B cell (primary cell): ENCODE data around the gene ATP8A2.

Experiments used
- EZH2 ChIP-seq: IDR thresholded peaks from 2 replicates; pipeline ENCODE4 v1.6.1; 2012; ENCODE audit warnings: borderline replicate concordance, low read depth, mild to moderate bottlenecking, moderate library complexity, low read length; ENCODE audit not compliant: insufficient read depth, poor library complexity, severe bottlenecking
- TF ChIP-seq, protein P1 (sequence below): fragments of 200-600 bp; IDR thresholded peaks from one replicate; pipeline ENCODE4 v1.8.0; 2022; ENCODE audit warnings: antibody characterized with exemption, mild to moderate bottlenecking

DNA sequence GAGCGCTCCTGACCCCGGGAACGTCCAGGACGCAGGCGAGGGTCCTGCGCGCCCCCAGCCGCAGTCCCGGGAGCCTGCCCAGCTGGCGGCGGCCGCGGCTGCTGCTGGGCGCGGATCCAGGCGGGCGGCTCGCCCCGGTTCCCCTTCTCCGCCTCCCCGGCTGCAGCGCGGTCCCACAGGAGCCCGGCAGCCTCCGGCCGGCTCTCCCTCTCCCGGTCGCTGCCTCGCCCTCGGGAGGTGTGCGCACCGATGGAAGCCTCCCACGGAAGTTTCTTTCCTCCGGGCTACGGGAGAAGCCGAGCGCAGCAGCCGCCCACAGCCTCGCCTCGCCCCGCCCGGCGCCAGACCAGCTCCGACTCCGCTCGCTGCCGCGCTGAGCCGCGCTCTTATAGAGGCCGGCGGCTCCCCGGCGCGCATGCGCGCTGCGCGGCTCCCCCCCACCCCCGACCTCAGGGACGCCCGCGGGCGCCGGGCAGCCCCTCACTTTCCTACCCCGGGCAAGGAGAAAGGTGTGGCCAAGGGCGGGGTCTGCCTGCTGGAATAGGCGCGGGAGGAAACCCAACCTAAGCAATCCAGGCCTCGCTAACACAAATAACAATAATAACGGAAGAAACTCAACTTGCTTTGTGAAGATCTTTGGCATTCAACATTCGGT lies 680.0 kb downstream of the ATP8A2 start, which contains the start of gene SHISA2:
- TF ChIP-seq, protein P1, sequence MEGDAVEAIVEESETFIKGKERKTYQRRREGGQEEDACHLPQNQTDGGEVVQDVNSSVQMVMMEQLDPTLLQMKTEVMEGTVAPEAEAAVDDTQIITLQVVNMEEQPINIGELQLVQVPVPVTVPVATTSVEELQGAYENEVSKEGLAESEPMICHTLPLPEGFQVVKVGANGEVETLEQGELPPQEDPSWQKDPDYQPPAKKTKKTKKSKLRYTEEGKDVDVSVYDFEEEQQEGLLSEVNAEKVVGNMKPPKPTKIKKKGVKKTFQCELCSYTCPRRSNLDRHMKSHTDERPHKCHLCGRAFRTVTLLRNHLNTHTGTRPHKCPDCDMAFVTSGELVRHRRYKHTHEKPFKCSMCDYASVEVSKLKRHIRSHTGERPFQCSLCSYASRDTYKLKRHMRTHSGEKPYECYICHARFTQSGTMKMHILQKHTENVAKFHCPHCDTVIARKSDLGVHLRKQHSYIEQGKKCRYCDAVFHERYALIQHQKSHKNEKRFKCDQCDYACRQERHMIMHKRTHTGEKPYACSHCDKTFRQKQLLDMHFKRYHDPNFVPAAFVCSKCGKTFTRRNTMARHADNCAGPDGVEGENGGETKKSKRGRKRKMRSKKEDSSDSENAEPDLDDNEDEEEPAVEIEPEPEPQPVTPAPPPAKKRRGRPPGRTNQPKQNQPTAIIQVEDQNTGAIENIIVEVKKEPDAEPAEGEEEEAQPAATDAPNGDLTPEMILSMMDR, result no peak
- TF ChIP-seq EZH2, result no peak
